Smooth muscle cell (in vitro differentiated cells): ENCODE data around the gene ZNF385A. TPM values are rescaled to one million over a fixed set of nuclear protein-coding genes. Genes with fewer than 3 reads are reported as not detected.

Experiments used
- DNase-seq: peaks from one replicate; lab custom pipeline; 2025; ENCODE audit not compliant: unreplicated experiment; lab: John Stamatoyannopoulos, UW
- H2AFZ ChIP-seq: fragments of 200-600 bp; sonication (generic); 2 replicates; pipeline ENCODE4 v1.6.0; 2016; ENCODE audit warnings: antibody characterized with exemption, low read depth, mild to moderate bottlenecking
- H3F3A ChIP-seq: fragments of 200-600 bp; sonication (generic); 2 replicates; pipeline ENCODE4 v1.6.0; 2017; ENCODE audit warnings: antibody characterized with exemption, low read depth
- H3K27ac ChIP-seq: fragments of 200-600 bp; sonication (generic); 2 replicates; pipeline ENCODE4 v1.5.1; 2016; ENCODE audit warnings: low read depth, mild to moderate bottlenecking
- H3K27me3 ChIP-seq: fragments of 200-600 bp; sonication (generic); 2 replicates; pipeline ENCODE4 v1.6.1; 2016; ENCODE audit warnings: low read depth, mild to moderate bottlenecking
- H3K36me3 ChIP-seq: fragments of 200-600 bp; sonication (generic); 2 replicates; pipeline ENCODE4 v1.5.1; 2016; ENCODE audit warnings: low read depth
- H3K4me1 ChIP-seq: fragments of 200-600 bp; sonication (generic); 2 replicates; pipeline ENCODE4 v1.5.1; 2016; ENCODE audit warnings: low read depth
- H3K4me2 ChIP-seq: fragments of 200-600 bp; sonication (generic); 2 replicates; pipeline ENCODE4 v1.6.0; 2016; ENCODE audit warnings: mild to moderate bottlenecking
- H3K4me3 ChIP-seq: fragments of 200-600 bp; sonication (generic); 2 replicates; pipeline ENCODE4 v1.5.1; 2016; ENCODE audit warnings: mild to moderate bottlenecking
- H3K79me2 ChIP-seq: fragments of 200-600 bp; sonication (generic); 2 replicates; pipeline ENCODE4 v1.6.0; 2016; ENCODE audit warnings: low read depth, mild to moderate bottlenecking
- H3K9ac ChIP-seq: fragments of 200-600 bp; sonication (generic); 2 replicates; pipeline ENCODE4 v1.6.0; 2016; ENCODE audit warnings: low read depth
- H3K9me3 ChIP-seq: fragments of 200-600 bp; sonication (generic); replicated peaks from 2 replicates; pipeline ENCODE4 v1.5.1; 2016; ENCODE audit warnings: low read depth
- H4K20me1 ChIP-seq: fragments of 200-600 bp; sonication (generic); 2 replicates; pipeline ENCODE4 v1.6.0; 2016; ENCODE audit warnings: low read depth
- CTCF ChIP-seq: fragments of 200-600 bp; sonication (generic); IDR thresholded peaks from 2 replicates; pipeline ENCODE4 v1.5.1; 2017; ENCODE audit warnings: borderline replicate concordance, mild to moderate bottlenecking, antibody characterized with exemption; ENCODE audit not compliant: insufficient read depth, poor library complexity, severe bottlenecking
- WGBS: methylation state at CpG from one replicate; pipeline ENCODE4 v1.1.7; 2016; ENCODE audit warnings: low lambda C conversion rate; 5-methylcytosine and 5-hydroxymethylcytosine counted together
- polyA plus RNA-seq: library from polyadenylated mRNA; unstranded; fragments of >200 nt; fragmentation: Nextera tagmentation; extraction: Ambion mirVana; gene quantifications from 2 replicates; pipeline ENCODE4 v1.2.1, GENCODE V29; 2016
- total RNA-seq: library from RNA; depleted of rRNA; stranded (reverse); fragments of >200 nt; gene quantifications from 2 replicates; pipeline ENCODE4 v1.2.3, GENCODE V29; 2014

Gene ZNF385A
- total and polyA plus RNA-seq, 2 experiments from 2014 or later = 6.5 to 20.2 TPM

- 28% methylated on average over 4 of the region's 4 CpGs for WGBS
- Histone ChIP-seq H3K4me2 (no peak overlapping the region), H3K27ac (no peak overlapping the region), H3K4me1 (peaks cover 21% of the 10 kb centered on the region), H2AFZ (no peak overlapping the region), H3K27me3 (no peaks in the 10 kb centered on the region), H4K20me1 (peaks cover 13% of the 10 kb centered on the region), H3K4me3 (no peak overlapping the region), H3K79me2 (no peaks in the 10 kb centered on the region), H3K9me3 (no peaks in the 10 kb centered on the region), H3F3A (peaks cover 3% of the 10 kb centered on the region), H3K36me3 (peaks cover 11% of the 10 kb centered on the region), H3K9ac (no peak overlapping the region)
- TF ChIP-seq CTCF = peak; percentile 76
- no peak for DNase-seq
Measured at GRCh38 chr12:54394281-54394719, 9.8 kb upstream of the ZNF385A start.

GRCh38 chr12:54393743-54394142, 9.2 kb upstream of the ZNF385A start:
- no peaks in the 10 kb centered on the region for H3K9me3 ChIP-seq
- WGBS = 84% methylated on average over 3 of the region's 3 CpGs
- H3F3A ChIP-seq = peaks cover 3% of the 10 kb centered on the region
- no peak overlapping the region for H3K4me2 ChIP-seq
- no peaks in the 10 kb centered on the region for H3K27me3 ChIP-seq
- H4K20me1 ChIP-seq = peaks cover 9% of the 10 kb centered on the region
- H3K27ac ChIP-seq = no peak overlapping the region
- H3K4me1 ChIP-seq = peaks cover 24% of the 10 kb centered on the region
- H3K79me2 ChIP-seq = no peaks in the 10 kb centered on the region
- no peak for TF ChIP-seq CTCF
- peaks cover 11% of the 10 kb centered on the region for H3K36me3 ChIP-seq
- H2AFZ ChIP-seq = no peak overlapping the region
- H3K4me3 ChIP-seq = no peak overlapping the region
- no peak overlapping the region for H3K9ac ChIP-seq
- no peak for DNase-seq

GRCh38 chr12:54393207-54393609, 8.7 kb upstream of the ZNF385A start:
- DNase-seq = no peak
- Histone ChIP-seq H3K27me3 (no peaks in the 10 kb centered on the region), H3K27ac (no peak overlapping the region), H3K9me3 (no peaks in the 10 kb centered on the region), H3K9ac (no peak overlapping the region), H3K79me2 (no peaks in the 10 kb centered on the region), H3K4me3 (no peak overlapping the region), H3K4me2 (no peak overlapping the region), H2AFZ (no peak overlapping the region), H4K20me1 (peaks cover 5% of the 10 kb centered on the region), H3K36me3 (peaks cover 11% of the 10 kb centered on the region), H3K4me1 (peaks cover 29% of the 10 kb centered on the region), H3F3A (peaks cover 8% of the 10 kb centered on the region)
- TF ChIP-seq CTCF = no peak
- WGBS = 79% methylated on average over 6 of the region's 6 CpGs

GRCh38 chr12:54392485-54393206, 8.1 kb upstream of the ZNF385A start:
- Histone ChIP-seq H3K27me3 (no peaks in the 10 kb centered on the region), H3K36me3 (peaks cover 11% of the 10 kb centered on the region), H3K4me2 (no peak overlapping the region), H4K20me1 (peaks cover 5% of the 10 kb centered on the region), H3K27ac (no peak overlapping the region), H3K9me3 (no peaks in the 10 kb centered on the region), H3K9ac (no peak overlapping the region), H3K4me1 (peaks cover 35% of the 10 kb centered on the region), H2AFZ (no peak overlapping the region), H3F3A (peaks cover 8% of the 10 kb centered on the region), H3K79me2 (no peaks in the 10 kb centered on the region), H3K4me3 (no peak overlapping the region)
- no peak for DNase-seq
- no peak for TF ChIP-seq CTCF
- WGBS = 82% methylated on average over 8 of the region's 8 CpGs
